IMR-90 (cell line): ENCODE results near the gene PRKRA.

Experiments
- CEBPB ChIP-seq: IDR thresholded peaks from 2 replicates; pipeline ENCODE4 v1.6.1; 2012; ENCODE audit warnings: low read depth, low read length, improper control_type of control experiment
- MAFK ChIP-seq: IDR thresholded peaks from 2 replicates; pipeline ENCODE4 v1.6.1; 2012; ENCODE audit warnings: low read depth, low read length, improper control_type of control experiment
- POLR2A ChIP-seq: IDR thresholded peaks from 2 replicates; pipeline ENCODE4 v1.6.1; 2012; ENCODE audit warnings: mild to moderate bottlenecking, low read depth, low read length
- RFX5 ChIP-seq: IDR thresholded peaks from 2 replicates; pipeline ENCODE4 v1.8.0; 2012; ENCODE audit warnings: low read depth, mild to moderate bottlenecking, low read length, moderate library complexity
- TF ChIP-seq, protein P1 (sequence below): fragments of 150-350 bp; IDR thresholded peaks from 2 replicates; pipeline ENCODE4 v1.6.1; 2016; ENCODE audit warnings: low read depth, mild to moderate bottlenecking, low read length, moderate library complexity, borderline replicate concordance
- TF ChIP-seq, protein P2 (sequence below): conservative IDR thresholded peaks from 2 replicates; pipeline ENCODE4 v1.5.1; 2012; ENCODE audit warnings: mild to moderate bottlenecking, low read depth, low read length, improper control_type of control experiment
- TF ChIP-seq, protein P3 (sequence below): fragments of 150-350 bp; IDR thresholded peaks from 2 replicates; pipeline ENCODE4 v1.6.1; 2017; ENCODE audit warnings: mild to moderate bottlenecking, antibody characterized with exemption, low read length, low read depth

DNA sequence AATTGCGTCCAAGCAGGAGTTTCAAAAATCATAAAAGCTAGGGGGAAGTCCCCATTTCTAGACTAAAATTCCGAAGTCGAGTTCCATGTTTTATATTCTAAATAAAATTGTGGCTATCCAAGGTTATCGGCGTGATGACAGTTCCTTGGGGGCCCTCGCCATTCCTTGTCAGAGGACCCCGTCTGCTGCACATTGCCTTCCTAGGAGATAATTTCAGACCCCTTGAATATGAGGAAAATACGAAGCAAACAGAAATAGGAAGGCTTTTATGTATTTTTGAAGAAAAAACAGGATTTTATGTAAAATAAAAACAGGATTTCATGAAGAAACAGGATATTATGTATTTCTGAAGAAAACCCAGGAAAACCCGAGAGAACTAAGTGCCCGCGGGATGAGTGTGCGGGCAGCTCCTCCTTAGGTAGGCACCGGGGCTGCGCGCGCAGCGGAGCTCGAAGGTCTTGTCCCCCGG lies 28.8 kb upstream of the PRKRA start:
- TF ChIP-seq, protein P1, sequence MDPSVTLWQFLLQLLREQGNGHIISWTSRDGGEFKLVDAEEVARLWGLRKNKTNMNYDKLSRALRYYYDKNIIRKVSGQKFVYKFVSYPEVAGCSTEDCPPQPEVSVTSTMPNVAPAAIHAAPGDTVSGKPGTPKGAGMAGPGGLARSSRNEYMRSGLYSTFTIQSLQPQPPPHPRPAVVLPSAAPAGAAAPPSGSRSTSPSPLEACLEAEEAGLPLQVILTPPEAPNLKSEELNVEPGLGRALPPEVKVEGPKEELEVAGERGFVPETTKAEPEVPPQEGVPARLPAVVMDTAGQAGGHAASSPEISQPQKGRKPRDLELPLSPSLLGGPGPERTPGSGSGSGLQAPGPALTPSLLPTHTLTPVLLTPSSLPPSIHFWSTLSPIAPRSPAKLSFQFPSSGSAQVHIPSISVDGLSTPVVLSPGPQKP: no peak
- TF ChIP-seq, protein P2, sequence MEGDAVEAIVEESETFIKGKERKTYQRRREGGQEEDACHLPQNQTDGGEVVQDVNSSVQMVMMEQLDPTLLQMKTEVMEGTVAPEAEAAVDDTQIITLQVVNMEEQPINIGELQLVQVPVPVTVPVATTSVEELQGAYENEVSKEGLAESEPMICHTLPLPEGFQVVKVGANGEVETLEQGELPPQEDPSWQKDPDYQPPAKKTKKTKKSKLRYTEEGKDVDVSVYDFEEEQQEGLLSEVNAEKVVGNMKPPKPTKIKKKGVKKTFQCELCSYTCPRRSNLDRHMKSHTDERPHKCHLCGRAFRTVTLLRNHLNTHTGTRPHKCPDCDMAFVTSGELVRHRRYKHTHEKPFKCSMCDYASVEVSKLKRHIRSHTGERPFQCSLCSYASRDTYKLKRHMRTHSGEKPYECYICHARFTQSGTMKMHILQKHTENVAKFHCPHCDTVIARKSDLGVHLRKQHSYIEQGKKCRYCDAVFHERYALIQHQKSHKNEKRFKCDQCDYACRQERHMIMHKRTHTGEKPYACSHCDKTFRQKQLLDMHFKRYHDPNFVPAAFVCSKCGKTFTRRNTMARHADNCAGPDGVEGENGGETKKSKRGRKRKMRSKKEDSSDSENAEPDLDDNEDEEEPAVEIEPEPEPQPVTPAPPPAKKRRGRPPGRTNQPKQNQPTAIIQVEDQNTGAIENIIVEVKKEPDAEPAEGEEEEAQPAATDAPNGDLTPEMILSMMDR: no peak
- TF ChIP-seq, protein P3, sequence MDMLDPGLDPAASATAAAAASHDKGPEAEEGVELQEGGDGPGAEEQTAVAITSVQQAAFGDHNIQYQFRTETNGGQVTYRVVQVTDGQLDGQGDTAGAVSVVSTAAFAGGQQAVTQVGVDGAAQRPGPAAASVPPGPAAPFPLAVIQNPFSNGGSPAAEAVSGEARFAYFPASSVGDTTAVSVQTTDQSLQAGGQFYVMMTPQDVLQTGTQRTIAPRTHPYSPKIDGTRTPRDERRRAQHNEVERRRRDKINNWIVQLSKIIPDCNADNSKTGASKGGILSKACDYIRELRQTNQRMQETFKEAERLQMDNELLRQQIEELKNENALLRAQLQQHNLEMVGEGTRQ: no peak
- no peak for TF ChIP-seq MAFK
- no peak for TF ChIP-seq POLR2A
- TF ChIP-seq CEBPB: no peak
- TF ChIP-seq RFX5: no peak
